H9 (cell line): ENCODE measurements around the gene SCN5A. TPM values are rescaled to one million over a fixed set of nuclear protein-coding genes. Genes with fewer than 3 reads are reported as not detected.

ENCODE experiments used
- DNase-seq: peaks from one replicate; pipeline ENCODE4 v3.0.0-alpha.2; 2017
- H2AFZ ChIP-seq: one replicate; pipeline ENCODE4 v1.6.1; 2013; ENCODE audit warnings: mild to moderate bottlenecking, low read length, control low read depth, moderate library complexity
- H2AK5ac ChIP-seq: 2 replicates; pipeline ENCODE4 v1.6.1; 2013; ENCODE audit warnings: low read length, control low read depth, mixed read lengths; ENCODE audit not compliant: insufficient read length
- H2BK120ac ChIP-seq: one replicate; pipeline ENCODE4 v1.6.1; 2013; ENCODE audit warnings: low read depth, mild to moderate bottlenecking, low read length, control low read depth, inconsistent platforms; ENCODE audit not compliant: poor library complexity, severe bottlenecking
- H2BK12ac ChIP-seq: 2 replicates; pipeline ENCODE4 v1.6.1; 2013; ENCODE audit warnings: low read length, control low read depth, mixed read lengths, low read depth; ENCODE audit not compliant: insufficient read length
- H2BK15ac ChIP-seq: 2 replicates; pipeline ENCODE4 v1.6.1; 2013; ENCODE audit warnings: low read depth, low read length, control low read depth
- H2BK20ac ChIP-seq: one replicate; pipeline ENCODE4 v1.6.1; 2013; ENCODE audit warnings: low read depth, mild to moderate bottlenecking, low read length, control low read depth, inconsistent platforms; ENCODE audit not compliant: poor library complexity, severe bottlenecking
- H2BK5ac ChIP-seq: 2 replicates; pipeline ENCODE4 v1.6.1; 2013; ENCODE audit warnings: low read length, control low read depth, mixed read lengths; ENCODE audit not compliant: insufficient read length
- H3K14ac ChIP-seq: 2 replicates; pipeline ENCODE4 v1.6.1; 2013; ENCODE audit warnings: low read length, control low read depth; ENCODE audit not compliant: insufficient read depth
- H3K18ac ChIP-seq: 2 replicates; pipeline ENCODE4 v1.6.1; 2013; ENCODE audit warnings: low read depth, mild to moderate bottlenecking, mixed read lengths, low read length, control low read depth; ENCODE audit not compliant: insufficient read length
- H3K23ac ChIP-seq: 2 replicates; pipeline ENCODE4 v1.6.1; 2013; ENCODE audit warnings: low read length, control low read depth, mixed read lengths, low read depth; ENCODE audit not compliant: insufficient read length
- H3K23me2 ChIP-seq: 2 replicates; pipeline ENCODE4 v1.6.1; 2013; ENCODE audit warnings: low read depth, mild to moderate bottlenecking, mixed read lengths, low read length, control low read depth; ENCODE audit not compliant: insufficient read length, poor library complexity, severe bottlenecking
- H3K27ac ChIP-seq: 2 replicates; pipeline ENCODE4 v1.5.1; 2013; ENCODE audit warnings: low read length, control low read depth, mixed read lengths, low read depth; ENCODE audit not compliant: insufficient read length
- H3K27me3 ChIP-seq: 2 replicates; pipeline ENCODE4 v1.6.1; 2013; ENCODE audit warnings: low read length, control low read depth, inconsistent platforms; ENCODE audit not compliant: insufficient read depth
- H3K4ac ChIP-seq: 2 replicates; pipeline ENCODE4 v1.6.1; 2013; ENCODE audit warnings: low read depth, mild to moderate bottlenecking, control low read depth, inconsistent platforms, low read length, moderate library complexity
- H3K4me1 ChIP-seq: 2 replicates; pipeline ENCODE4 v1.6.1; 2013; ENCODE audit warnings: low read length, control low read depth, inconsistent platforms; ENCODE audit not compliant: insufficient read depth
- H3K4me2 ChIP-seq: 2 replicates; pipeline ENCODE4 v1.6.1; 2013; ENCODE audit warnings: low read length, control low read depth, mixed read lengths; ENCODE audit not compliant: insufficient read length, insufficient read depth
- H3K56ac ChIP-seq: 2 replicates; pipeline ENCODE4 v1.6.1; 2013; ENCODE audit warnings: low read depth, mild to moderate bottlenecking, mixed read lengths, low read length, control low read depth; ENCODE audit not compliant: insufficient read length
- H3K79me1 ChIP-seq: 2 replicates; pipeline ENCODE4 v1.6.1; 2013; ENCODE audit warnings: low read depth, mild to moderate bottlenecking, moderate library complexity, low read length, control low read depth, inconsistent platforms; ENCODE audit not compliant: insufficient read depth, poor library complexity, severe bottlenecking
- H3K79me2 ChIP-seq: 2 replicates; pipeline ENCODE4 v1.6.1; 2013; ENCODE audit warnings: low read length, control low read depth, inconsistent platforms; ENCODE audit not compliant: insufficient read depth
- H3K9ac ChIP-seq: 2 replicates; pipeline ENCODE4 v1.6.1; 2013; ENCODE audit warnings: low read length, control low read depth, mixed read lengths; ENCODE audit not compliant: insufficient read length; ENCODE audit errors: extremely low read depth
- H3K9me3 ChIP-seq: one replicate; pipeline ENCODE4 v1.6.1; 2013; ENCODE audit warnings: low read depth, low read length, inconsistent platforms; ENCODE audit not compliant: control insufficient read depth
- H3T11ph ChIP-seq: one replicate; pipeline ENCODE4 v1.6.1; 2013; ENCODE audit warnings: mild to moderate bottlenecking, low read length, control low read depth, inconsistent platforms
- H4K20me1 ChIP-seq: one replicate; pipeline ENCODE4 v1.6.1; 2013; ENCODE audit not compliant: control insufficient read depth, insufficient read length, insufficient read depth
- H4K5ac ChIP-seq: 2 replicates; pipeline ENCODE4 v1.6.1; 2013; ENCODE audit warnings: low read depth, mild to moderate bottlenecking, mixed read lengths, low read length, control low read depth; ENCODE audit not compliant: insufficient read length
- H4K8ac ChIP-seq: replicated peaks from 2 replicates; pipeline ENCODE4 v1.6.1; 2013; ENCODE audit warnings: low read length, control low read depth, mixed read lengths, low read depth; ENCODE audit not compliant: insufficient read length
- H4K91ac ChIP-seq: 2 replicates; pipeline ENCODE4 v1.6.1; 2013; ENCODE audit warnings: low read depth, mild to moderate bottlenecking, moderate library complexity, mixed read lengths, low read length, control low read depth; ENCODE audit not compliant: insufficient read length
- H3K27ac Mint-ChIP-seq, 3 experiments: 2 replicates in 2 of 3; 3 replicates in 1 of 3; pipeline ENCODE4 v1.8.0; 2020 to 2021; ENCODE audit warnings: mixed read lengths in 3 of 3, mild to moderate bottlenecking in 1 of 3, moderate library complexity in 1 of 3
- H3K27me3 Mint-ChIP-seq: 2 replicates; pipeline ENCODE4 v1.8.0; 2021; ENCODE audit warnings: low read depth, mild to moderate bottlenecking, moderate library complexity, mixed read lengths
- H3K36me3 Mint-ChIP-seq, 3 experiments: 2 replicates in 2 of 3; 3 replicates in 1 of 3; pipeline ENCODE4 v1.8.0; 2020 to 2021; ENCODE audit warnings: low read depth in 3 of 3, mixed read lengths in 3 of 3; ENCODE audit not compliant: insufficient read depth in 1 of 3
- H3K4me1 Mint-ChIP-seq, 2 experiments: 2 replicates each; pipeline ENCODE4 v1.8.0; 2020; ENCODE audit warnings: mixed read lengths in 2 of 2
- H3K4me3 Mint-ChIP-seq, 2 experiments: 2 replicates in 1 of 2; 3 replicates in 1 of 2; pipeline ENCODE4 v1.8.0; 2020 to 2021; ENCODE audit warnings: mild to moderate bottlenecking in 2 of 2, mixed read lengths in 2 of 2, moderate library complexity in 1 of 2
- H3K9me3 Mint-ChIP-seq, 2 experiments: 2 replicates in 1 of 2; 3 replicates in 1 of 2; pipeline ENCODE4 v1.8.0; 2020; ENCODE audit warnings: mild to moderate bottlenecking in 2 of 2, mixed read lengths in 2 of 2, moderate library complexity in 1 of 2
- WGBS: extraction: QIAGEN DNeasy Blood & Tissue Kit; methylation state at CpG from one replicate; pipeline ENCODE4 v1.1.7; 2013; ENCODE audit warnings: missing lambda C conversion rate, low lambda C conversion rate, mixed read lengths; ENCODE audit not compliant: insufficient read length; ENCODE audit errors: extremely low coverage; 5-methylcytosine and 5-hydroxymethylcytosine counted together
- total RNA-seq: library from RNA; stranded (reverse); gene quantifications from 2 replicates; pipeline ENCODE4 v1.2.1, GENCODE V29; 2021
- TF ChIP-seq, protein P1 (sequence below): fragments of 200-600 bp; sonication (generic); conservative IDR thresholded peaks from 3 replicates; pipeline ENCODE4 v1.8.0; 2021; ENCODE audit warnings: antibody characterized with exemption, mild to moderate bottlenecking

The SCN5A gene
- total RNA-seq, 1 experiment from 2014 or later, result 6.5 TPM

DNA sequence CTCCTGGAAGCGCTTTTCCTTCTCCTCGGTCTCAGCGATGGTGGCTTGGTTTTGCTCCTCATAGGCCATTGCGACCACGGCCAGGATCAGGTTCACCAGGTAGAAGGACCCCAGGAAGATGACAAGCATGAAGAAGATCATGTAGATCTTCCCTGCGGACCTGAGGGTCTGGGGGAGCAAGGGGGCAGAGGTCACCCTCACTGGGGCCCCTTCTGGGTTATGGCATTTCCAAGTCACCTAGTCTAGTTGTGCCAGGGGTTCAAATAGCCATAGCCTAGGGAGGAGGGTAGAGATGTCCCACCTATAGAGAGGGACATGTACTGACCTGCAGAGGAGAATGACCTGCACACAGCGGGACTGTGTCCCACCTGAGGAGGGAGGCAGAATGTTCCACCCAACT is 43.5 kb downstream of the SCN5A start:
- Histone ChIP-seq H2BK15ac (no peak overlapping the region), H3K23ac (no peak overlapping the region), H3K23me2 (no peaks in the 10 kb centered on the region), H2BK5ac (no peak overlapping the region), H2BK20ac (no peak overlapping the region), H4K91ac (no peak overlapping the region), H3K79me2 (no peaks in the 10 kb centered on the region), H2AK5ac (no peak overlapping the region), H2AFZ (no peak overlapping the region), H2BK12ac (no peak overlapping the region), H3K9ac (no peak overlapping the region), H3K56ac (no peak overlapping the region), H3K14ac (no peak overlapping the region), H3K18ac (no peak overlapping the region), H4K20me1 (no peaks in the 10 kb centered on the region), H3K4me1 (no peaks in the 10 kb centered on the region), H4K5ac (no peak overlapping the region), H3K4me2 (no peak overlapping the region), H3K27ac (no peak overlapping the region), H3T11ph (no peak overlapping the region), H3K4ac (no peak overlapping the region), H4K8ac (no peak overlapping the region), H3K27me3 (no peaks in the 10 kb centered on the region), H3K9me3 (no peaks in the 10 kb centered on the region), H3K79me1 (no peaks in the 10 kb centered on the region), H2BK120ac (no peak overlapping the region)
- WGBS, result no CpG with 5 or more reads among the region's 7 CpGs
- Mint-ChIP-seq H3K27me3 (no peaks in the 10 kb centered on the region; the same call in none of the 2 replicates), H3K4me3 (no peak overlapping the region), H3K9me3 (peaks cover 0 to 3% of the 10 kb centered on the region in 2 experiments; a peak in 4 of 5 replicates), H3K36me3 (peaks cover 5 to 9% (median 9%) of the 10 kb centered on the region in 3 experiments; a peak in 6 of 7 replicates), H3K4me1 (peaks cover 11 to 21% of the 10 kb centered on the region in 2 experiments), H3K27ac (no peak overlapping the region)
- DNase-seq, result no peak
- TF ChIP-seq, protein P1, sequence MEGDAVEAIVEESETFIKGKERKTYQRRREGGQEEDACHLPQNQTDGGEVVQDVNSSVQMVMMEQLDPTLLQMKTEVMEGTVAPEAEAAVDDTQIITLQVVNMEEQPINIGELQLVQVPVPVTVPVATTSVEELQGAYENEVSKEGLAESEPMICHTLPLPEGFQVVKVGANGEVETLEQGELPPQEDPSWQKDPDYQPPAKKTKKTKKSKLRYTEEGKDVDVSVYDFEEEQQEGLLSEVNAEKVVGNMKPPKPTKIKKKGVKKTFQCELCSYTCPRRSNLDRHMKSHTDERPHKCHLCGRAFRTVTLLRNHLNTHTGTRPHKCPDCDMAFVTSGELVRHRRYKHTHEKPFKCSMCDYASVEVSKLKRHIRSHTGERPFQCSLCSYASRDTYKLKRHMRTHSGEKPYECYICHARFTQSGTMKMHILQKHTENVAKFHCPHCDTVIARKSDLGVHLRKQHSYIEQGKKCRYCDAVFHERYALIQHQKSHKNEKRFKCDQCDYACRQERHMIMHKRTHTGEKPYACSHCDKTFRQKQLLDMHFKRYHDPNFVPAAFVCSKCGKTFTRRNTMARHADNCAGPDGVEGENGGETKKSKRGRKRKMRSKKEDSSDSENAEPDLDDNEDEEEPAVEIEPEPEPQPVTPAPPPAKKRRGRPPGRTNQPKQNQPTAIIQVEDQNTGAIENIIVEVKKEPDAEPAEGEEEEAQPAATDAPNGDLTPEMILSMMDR, result no peak
